IPS DF 19.7 (cell line): Measurements from ENCODE around the gene COP1.
"Not testable (repeated sequence)": the region's sequence is repeated elsewhere in the genome, so short reads cannot be mapped to it uniquely, and the experiment has no call there.

Experiments used
- DNase-seq: peaks from one replicate; pipeline ENCODE4 v3.0.0-alpha.2; 2013; ENCODE audit warnings: low read depth, low spot score

Gene COP1

GRCh38 chr1:176033881-176034280 lies 173.2 kb downstream of the COP1 start:
- no peak for DNase-seq

DNA sequence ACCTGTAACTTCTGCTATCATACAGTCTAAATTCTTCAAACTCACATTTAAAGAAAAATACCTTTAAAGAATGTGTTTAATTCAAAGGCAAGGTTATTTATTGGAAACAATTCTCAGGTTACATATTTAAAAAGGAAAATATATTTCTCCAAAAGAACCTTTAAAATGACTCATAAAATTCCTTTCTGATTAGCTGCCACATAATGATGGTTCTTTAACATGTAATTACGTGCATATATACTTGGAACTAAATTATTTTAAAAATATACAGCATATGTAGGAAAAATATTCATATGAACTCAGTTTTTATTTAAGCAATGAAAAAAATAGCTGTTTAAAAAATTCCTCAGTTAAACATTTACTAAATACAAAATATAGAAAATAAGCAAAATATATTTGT lies 173.6 kb downstream of the COP1 start:
- DNase-seq, result no peak

- no peak for DNase-seq
Observed at GRCh38 chr1:176032040-176032645, 174.9 kb downstream of the COP1 start.

GRCh38 chr1:176029609-176030008 lies 177.5 kb downstream of the COP1 start:
- DNase-seq, result no peak

DNA sequence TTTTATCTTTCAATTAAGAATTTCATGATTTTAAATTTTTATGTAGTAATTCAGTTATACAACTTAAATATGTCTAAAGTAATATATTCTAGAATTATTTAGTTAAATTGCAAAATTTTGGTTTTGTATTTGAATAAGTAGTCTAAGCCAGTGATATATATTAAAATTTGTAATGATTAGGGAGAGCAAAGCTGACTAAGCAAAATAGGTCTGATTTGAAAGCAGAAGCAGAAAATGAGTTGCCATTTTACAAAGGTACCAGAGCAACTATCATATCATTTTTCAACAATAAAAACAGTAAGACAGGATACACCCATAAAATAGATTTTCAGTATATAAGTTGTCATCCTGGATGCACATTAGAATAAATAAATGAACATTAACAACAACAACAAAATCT lies 177.9 kb downstream of the COP1 start:
- DNase-seq, result no peak

DNA sequence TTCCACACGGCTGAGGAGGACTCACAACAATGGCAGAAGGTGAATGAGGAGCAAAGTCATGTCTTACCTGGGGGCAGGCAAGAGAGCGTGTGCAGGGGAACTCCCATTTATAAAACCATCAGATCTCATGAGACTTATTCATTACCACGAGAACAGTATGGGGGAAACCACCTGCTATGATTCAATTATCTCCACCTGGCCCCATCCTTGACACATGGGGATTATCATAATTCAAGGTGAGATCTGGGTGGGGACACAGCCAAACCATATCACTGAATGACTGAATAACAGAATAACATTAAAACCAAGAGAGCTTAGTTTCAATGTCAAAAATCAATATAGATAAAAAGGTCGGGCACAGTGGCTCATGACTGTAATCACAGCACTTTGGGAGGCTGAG lies 179.2 kb downstream of the COP1 start:
- not testable (repeated sequence) for DNase-seq

DNA sequence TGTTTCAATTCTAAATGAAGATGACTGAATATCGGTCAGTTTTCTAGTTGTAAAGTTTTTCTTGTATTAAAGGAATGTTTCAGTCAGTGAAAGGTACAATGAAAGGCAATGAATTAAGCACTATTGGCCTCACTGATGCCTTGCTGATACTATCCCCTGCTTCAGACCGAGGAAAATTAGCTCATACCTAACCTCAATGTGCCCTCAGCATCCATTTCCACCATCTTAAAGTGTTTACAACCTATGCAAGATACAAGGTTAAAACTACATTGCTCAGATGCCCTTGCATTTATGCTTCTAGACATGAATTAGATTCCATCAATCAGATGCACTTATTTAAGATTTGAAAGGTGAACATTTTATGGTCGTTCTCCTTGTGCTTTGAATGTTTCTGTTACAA lies 184.5 kb downstream of the COP1 start:
- DNase-seq, result no peak

- DNase-seq, result no peak
Observed at GRCh38 chr1:176017722-176018121, 189.4 kb downstream of the COP1 start.

GRCh38 chr1:176009951-176010350 lies 197.1 kb downstream of the COP1 start:
- DNase-seq, result no peak

GRCh38 chr1:176007756-176008389 lies 199.2 kb downstream of the COP1 start:
- not testable (repeated sequence) for DNase-seq

DNA sequence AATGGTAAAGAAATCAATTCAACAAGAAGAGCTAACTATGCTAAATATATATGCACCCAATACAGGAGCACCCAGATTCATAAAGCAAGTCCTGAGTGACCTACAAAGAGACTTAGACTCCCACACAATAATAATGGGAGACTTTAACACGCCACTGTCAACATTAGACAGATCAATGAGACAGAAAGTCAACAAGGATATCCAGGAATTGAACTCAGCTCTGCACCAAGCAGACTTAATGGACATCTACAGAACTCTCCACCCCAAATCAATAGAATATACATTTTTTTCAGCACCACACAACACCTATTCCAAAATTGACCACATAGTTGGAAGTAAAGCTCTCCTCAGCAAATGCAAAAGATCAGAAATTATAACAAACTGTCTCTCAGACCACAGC lies 212.4 kb downstream of the COP1 start:
- not testable (repeated sequence) for DNase-seq

GRCh38 chr1:175992825-175993224 lies 214.3 kb downstream of the COP1 start:
- DNase-seq, result not testable (repeated sequence)

- DNase-seq, result not testable (repeated sequence)
Observed at GRCh38 chr1:175992202-175992601, 214.9 kb downstream of the COP1 start.

DNA sequence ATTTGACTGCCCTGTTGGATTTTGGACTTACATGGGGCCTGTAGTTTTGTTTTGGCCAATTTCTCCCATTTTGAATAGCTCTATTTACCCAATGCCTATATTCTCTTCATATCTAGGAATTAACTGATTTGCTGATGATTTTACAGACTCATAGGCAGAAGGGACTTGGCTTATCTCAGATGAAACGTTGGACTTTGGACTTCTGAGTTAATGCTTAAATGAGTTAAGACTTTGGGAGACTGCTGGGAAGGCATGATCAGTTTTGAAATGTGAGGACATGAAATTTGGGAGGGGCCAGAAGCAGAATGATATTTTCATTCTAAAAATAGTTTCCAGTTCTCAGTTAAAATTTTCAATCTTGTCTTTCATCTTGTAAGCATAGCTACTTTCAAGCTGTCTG lies 222.3 kb downstream of the COP1 start:
- DNase-seq, result no peak

DNA sequence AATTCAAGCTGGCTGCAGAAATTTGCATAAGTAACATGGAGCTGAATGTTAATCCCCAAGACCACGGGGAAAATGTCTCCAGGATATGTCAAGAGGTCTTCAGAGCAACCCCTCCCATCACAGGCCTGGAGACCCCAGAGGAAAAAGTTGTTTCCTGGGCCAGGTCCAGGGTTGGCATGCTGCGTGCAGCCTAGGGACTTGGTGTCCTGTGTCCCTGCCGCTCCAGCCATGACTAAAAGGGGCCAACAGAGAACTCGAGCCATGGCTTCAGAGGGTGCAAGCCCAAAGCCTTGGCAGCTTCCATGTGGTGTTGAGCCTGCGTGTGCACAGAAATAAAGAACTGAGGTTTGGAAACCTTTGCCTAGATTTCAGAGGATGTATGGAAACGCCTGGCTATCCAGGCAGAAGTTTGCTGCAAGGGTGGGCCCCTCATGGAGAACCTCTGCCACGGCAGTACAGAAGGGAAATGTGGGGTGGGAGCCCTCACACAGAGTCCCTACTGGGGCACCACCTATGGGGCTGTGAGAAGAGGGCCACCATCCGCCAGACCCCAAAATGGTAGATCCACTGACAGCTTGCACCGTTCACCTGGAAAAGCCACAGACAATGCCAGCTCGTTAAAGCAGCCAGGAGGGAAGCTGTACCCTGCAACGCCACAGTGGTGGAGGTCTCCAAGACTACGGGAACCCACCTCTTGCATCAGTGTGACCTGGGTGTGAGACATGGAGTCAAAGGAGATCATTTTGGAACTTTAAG lies 222.9 kb downstream of the COP1 start:
- DNase-seq, result no peak

- DNase-seq, result not testable (repeated sequence)
Observed at GRCh38 chr1:175983363-175983762, 223.7 kb downstream of the COP1 start.

- DNase-seq, result no peak
Observed at GRCh38 chr1:175981128-175981527, 226.0 kb downstream of the COP1 start.

- no peak for DNase-seq
Observed at GRCh38 chr1:175978926-175979325, 228.2 kb downstream of the COP1 start.

- DNase-seq, result no peak
Observed at GRCh38 chr1:175978476-175978875, 228.6 kb downstream of the COP1 start.

DNA sequence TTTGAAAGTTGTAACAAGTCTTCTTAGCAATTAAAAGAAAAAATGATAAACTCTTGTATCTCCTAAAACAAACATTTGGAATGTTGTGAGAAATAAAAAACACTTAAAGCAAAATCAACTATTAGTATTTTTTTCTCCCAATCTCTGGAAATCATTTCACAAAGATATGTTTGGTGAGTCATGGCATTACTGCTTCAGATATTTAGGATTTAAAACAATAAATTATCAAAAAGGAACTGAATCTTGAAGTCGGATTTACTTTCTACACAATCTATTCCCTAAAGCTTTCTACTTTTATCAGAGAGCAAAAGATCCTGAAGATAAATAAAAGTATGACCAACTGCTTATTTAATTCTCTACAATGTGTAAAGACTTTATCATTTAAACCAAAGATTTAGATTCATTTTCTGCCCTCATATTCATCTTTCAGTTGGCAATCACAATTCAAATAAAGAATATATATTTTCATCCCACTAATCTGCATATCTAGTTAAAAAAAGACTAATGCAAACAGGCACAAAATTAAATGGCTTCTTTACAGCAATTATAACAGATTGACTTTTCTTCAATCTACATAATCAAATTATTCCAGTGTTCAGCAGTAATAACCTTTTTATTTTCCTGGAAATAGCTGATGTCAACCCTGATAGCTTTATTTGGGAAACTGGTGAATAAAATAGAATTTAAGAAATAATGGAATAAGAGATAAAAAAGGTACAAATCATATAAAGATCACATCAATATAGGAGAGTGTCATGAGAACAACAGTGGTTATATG lies 230.0 kb downstream of the COP1 start:
- DNase-seq, result no peak

GRCh38 chr1:175969231-175969630 lies 237.9 kb downstream of the COP1 start:
- no peak for DNase-seq

DNA sequence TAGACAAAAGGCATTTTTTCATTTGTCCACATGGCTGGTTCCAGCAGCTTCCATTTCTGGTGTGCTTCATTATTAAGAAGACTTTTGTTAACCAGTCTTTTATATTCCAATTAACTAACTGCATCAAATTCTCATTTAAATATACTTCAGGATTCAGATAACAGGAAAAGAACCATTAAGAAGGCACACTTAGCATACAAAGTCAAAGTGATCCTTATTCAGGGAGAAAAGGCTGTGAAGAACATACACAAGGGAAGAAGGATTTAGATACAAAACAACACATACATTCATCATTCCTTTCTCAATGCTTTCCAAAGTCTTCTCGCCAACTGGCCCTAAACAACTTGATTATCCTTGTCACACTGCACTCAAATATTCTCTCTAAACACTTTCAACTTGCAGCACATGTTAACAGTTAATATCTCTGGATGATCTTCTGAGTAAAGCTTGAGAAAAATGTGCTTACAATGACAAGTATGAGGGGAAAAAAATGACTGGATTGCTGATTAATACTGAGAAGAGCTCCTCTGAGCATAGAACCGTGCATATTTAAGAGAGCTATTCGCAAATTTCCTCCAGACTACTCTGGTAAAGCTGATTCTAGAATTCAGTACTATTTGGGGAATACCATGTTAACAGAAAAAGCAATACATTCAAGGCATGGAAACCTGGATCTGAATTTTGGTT lies 238.5 kb downstream of the COP1 start:
- DNase-seq, result no peak
